ENCODE results near the gene PLCB2.

The PLCB2 gene

GRCh38 chr15:40239693-40240618 lies 67.8 kb downstream of the PLCB2 start:
- no peak for DNase-seq (ENCODE audit: low read depth in 4 of 4, low spot score in 1 of 4)

- no peak for DNase-seq (ENCODE audit: low read depth in 4 of 4, low spot score in 1 of 4)
These were observed 68.4 kb downstream of the PLCB2 start for GRCh38 chr15:40239404-40239692.

GRCh38 chr15:40238532-40239403 lies 69.0 kb downstream of the PLCB2 start, which contains the start of gene PAK6:
Gene PAK6 (plus strand): TSS chr15:40239063. CDS start chr15:40264786, 25,723 bp downstream.
- peak in 2 of 4 experiments; percentile 32 to 47 for DNase-seq (ENCODE audit: low read depth in 4 of 4, low spot score in 1 of 4)
